ENCODE measurements around the gene XXYLT1.

DNA sequence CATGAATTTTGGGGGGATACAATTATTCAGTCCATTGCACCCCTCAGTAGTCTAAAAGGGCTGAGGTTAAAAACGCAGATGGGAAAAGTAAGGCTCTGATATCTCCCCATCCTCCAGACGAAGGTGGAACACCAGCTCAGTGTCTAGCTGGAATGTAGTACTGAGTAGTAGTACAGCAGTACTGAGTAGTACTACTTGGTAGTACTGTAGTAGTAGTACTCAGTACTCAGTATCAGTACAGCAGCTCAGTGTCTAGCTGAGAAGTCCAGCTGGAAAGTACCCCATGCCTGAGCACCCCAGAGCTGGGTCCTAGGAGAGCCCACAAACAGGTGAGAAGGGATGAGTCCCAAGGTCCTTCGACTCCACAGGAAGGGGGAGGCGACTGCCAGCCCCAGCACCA lies 148.7 kb downstream of the XXYLT1 start:
- TF ChIP-seq, protein P1, sequence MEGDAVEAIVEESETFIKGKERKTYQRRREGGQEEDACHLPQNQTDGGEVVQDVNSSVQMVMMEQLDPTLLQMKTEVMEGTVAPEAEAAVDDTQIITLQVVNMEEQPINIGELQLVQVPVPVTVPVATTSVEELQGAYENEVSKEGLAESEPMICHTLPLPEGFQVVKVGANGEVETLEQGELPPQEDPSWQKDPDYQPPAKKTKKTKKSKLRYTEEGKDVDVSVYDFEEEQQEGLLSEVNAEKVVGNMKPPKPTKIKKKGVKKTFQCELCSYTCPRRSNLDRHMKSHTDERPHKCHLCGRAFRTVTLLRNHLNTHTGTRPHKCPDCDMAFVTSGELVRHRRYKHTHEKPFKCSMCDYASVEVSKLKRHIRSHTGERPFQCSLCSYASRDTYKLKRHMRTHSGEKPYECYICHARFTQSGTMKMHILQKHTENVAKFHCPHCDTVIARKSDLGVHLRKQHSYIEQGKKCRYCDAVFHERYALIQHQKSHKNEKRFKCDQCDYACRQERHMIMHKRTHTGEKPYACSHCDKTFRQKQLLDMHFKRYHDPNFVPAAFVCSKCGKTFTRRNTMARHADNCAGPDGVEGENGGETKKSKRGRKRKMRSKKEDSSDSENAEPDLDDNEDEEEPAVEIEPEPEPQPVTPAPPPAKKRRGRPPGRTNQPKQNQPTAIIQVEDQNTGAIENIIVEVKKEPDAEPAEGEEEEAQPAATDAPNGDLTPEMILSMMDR (IDR thresholded peaks at IDR 0.05; ENCODE audit: insufficient read depth, low read length, poor library complexity, severe bottlenecking) = no peak
- no peak for TF ChIP-seq EZH2phosphoT487 (conservative IDR thresholded peaks at IDR 0.05; ENCODE audit: low read length)

All from SU-DHL-6 (cell line).